Mesendoderm (in vitro differentiated cells): ENCODE data around the gene KRT5.
"Not testable (repeated sequence)": the region's sequence is repeated elsewhere in the genome, so short reads cannot be mapped to it uniquely, and the experiment has no call there.

Experiments
- DNase-seq: peaks from one replicate; pipeline ENCODE4 v3.0.0; 2013
- H2AK5ac ChIP-seq: 2 replicates; pipeline ENCODE4 v1.6.1; 2013; ENCODE audit warnings: low read length, inconsistent platforms
- H2BK120ac ChIP-seq: 2 replicates; pipeline ENCODE4 v1.6.1; 2013; ENCODE audit warnings: low read depth, mild to moderate bottlenecking, low read length, moderate library complexity, mixed read lengths
- H2BK15ac ChIP-seq: replicated peaks from 2 replicates; pipeline ENCODE4 v1.6.1; 2013; ENCODE audit warnings: low read depth, mild to moderate bottlenecking, moderate library complexity
- H2BK5ac ChIP-seq: 2 replicates; pipeline ENCODE4 v1.6.1; 2013; ENCODE audit warnings: low read length, inconsistent platforms
- H3K18ac ChIP-seq: 2 replicates; pipeline ENCODE4 v1.6.1; 2013; ENCODE audit warnings: mild to moderate bottlenecking, low read length, mixed read lengths
- H3K23ac ChIP-seq: one replicate; pipeline ENCODE4 v1.6.1; 2013; ENCODE audit warnings: low read length
- H3K27ac ChIP-seq: 2 replicates; pipeline ENCODE4 v1.5.1; 2013; ENCODE audit warnings: low read depth, mild to moderate bottlenecking, inconsistent platforms, low read length, moderate library complexity
- H3K27me3 ChIP-seq: 2 replicates; pipeline ENCODE4 v1.6.1; 2013; ENCODE audit warnings: low read length, control low read depth, mild to moderate bottlenecking, inconsistent platforms; ENCODE audit not compliant: insufficient read depth, poor library complexity
- H3K36me3 ChIP-seq: 2 replicates; pipeline ENCODE4 v1.6.1; 2013; ENCODE audit warnings: low read length, inconsistent platforms; ENCODE audit not compliant: control insufficient read depth, insufficient read depth
- H3K4ac ChIP-seq: one replicate; pipeline ENCODE4 v1.6.1; 2013; ENCODE audit warnings: low read depth, mild to moderate bottlenecking, low read length, moderate library complexity
- H3K4me1 ChIP-seq: 2 replicates; pipeline ENCODE4 v1.6.1; 2013; ENCODE audit warnings: low read depth, low read length, inconsistent platforms; ENCODE audit not compliant: control insufficient read depth
- H3K4me2 ChIP-seq: 2 replicates; pipeline ENCODE4 v1.6.1; 2013; ENCODE audit warnings: low read length
- H3K4me3 ChIP-seq: 2 replicates; pipeline ENCODE4 v1.5.1; 2013; ENCODE audit warnings: mild to moderate bottlenecking, low read length
- H3K56ac ChIP-seq: one replicate; pipeline ENCODE4 v1.6.1; 2013; ENCODE audit warnings: low read length
- H3K79me1 ChIP-seq: 2 replicates; pipeline ENCODE4 v1.6.1; 2013; ENCODE audit warnings: low read length, inconsistent platforms
- H3K79me2 ChIP-seq: 2 replicates; pipeline ENCODE4 v1.6.1; 2013; ENCODE audit warnings: mild to moderate bottlenecking, low read length; ENCODE audit not compliant: control insufficient read depth, insufficient read depth
- H3K9ac ChIP-seq: 2 replicates; pipeline ENCODE4 v1.6.1; 2013; ENCODE audit warnings: low read length, inconsistent platforms
- H4K5ac ChIP-seq: one replicate; pipeline ENCODE4 v1.6.1; 2013; ENCODE audit warnings: low read length
- H4K8ac ChIP-seq: one replicate; pipeline ENCODE4 v1.6.1; 2013; ENCODE audit warnings: low read depth, mild to moderate bottlenecking, control low read depth, low read length, moderate library complexity
- WGBS: extraction: QIAGEN DNeasy Blood & Tissue Kit; methylation state at CpG from one replicate; pipeline ENCODE4 v1.1.7; 2013; ENCODE audit warnings: low lambda C conversion rate, missing lambda C conversion rate; ENCODE audit not compliant: insufficient coverage; ENCODE audit errors: extremely low coverage; 5-methylcytosine and 5-hydroxymethylcytosine counted together

Gene KRT5

GRCh38 chr12:52508211-52508610, 12.0 kb downstream of the KRT5 start:
- Histone ChIP-seq H3K4me3 (no peak overlapping the region), H3K27ac (no peak overlapping the region), H4K5ac (no peak overlapping the region), H3K4me1 (no peaks in the 10 kb centered on the region), H4K8ac (no peak overlapping the region), H2BK15ac (no peak overlapping the region), H3K36me3 (no peaks in the 10 kb centered on the region), H2BK120ac (no peak overlapping the region), H2AK5ac (no peak overlapping the region), H3K23ac (no peak overlapping the region), H3K18ac (no peak overlapping the region), H3K27me3 (no peaks in the 10 kb centered on the region), H3K56ac (no peak overlapping the region), H3K4me2 (no peak overlapping the region), H3K4ac (no peak overlapping the region), H3K79me1 (no peaks in the 10 kb centered on the region), H3K79me2 (no peaks in the 10 kb centered on the region), H3K9ac (no peak overlapping the region), H2BK5ac (no peak overlapping the region)
- no peak for DNase-seq
- WGBS, result no CpG with 5 or more reads among the region's 5 CpGs

GRCh38 chr12:52506858-52507715, 13.1 kb downstream of the KRT5 start:
- Histone ChIP-seq H3K4me3 (no peak overlapping the region), H4K5ac (no peak overlapping the region), H3K4me2 (no peak overlapping the region), H2BK5ac (no peak overlapping the region), H3K4me1 (no peaks in the 10 kb centered on the region), H3K36me3 (no peaks in the 10 kb centered on the region), H3K56ac (no peak overlapping the region), H3K27ac (no peak overlapping the region), H3K9ac (no peak overlapping the region), H2AK5ac (no peak overlapping the region), H2BK15ac (no peak overlapping the region), H3K79me1 (no peaks in the 10 kb centered on the region), H4K8ac (no peak overlapping the region), H2BK120ac (no peak overlapping the region), H3K23ac (no peak overlapping the region), H3K27me3 (no peaks in the 10 kb centered on the region), H3K4ac (no peak overlapping the region), H3K18ac (peak overlapping the region; percentile 47), H3K79me2 (no peaks in the 10 kb centered on the region)
- WGBS, result no CpG with 5 or more reads among the region's 4 CpGs
- DNase-seq, result peak; percentile 95

GRCh38 chr12:52502877-52503276, 17.3 kb downstream of the KRT5 start:
- Histone ChIP-seq H3K23ac (no peak overlapping the region), H2BK15ac (no peak overlapping the region), H3K18ac (no peak overlapping the region), H3K4ac (no peak overlapping the region), H2BK5ac (no peak overlapping the region), H2BK120ac (no peak overlapping the region), H3K9ac (no peak overlapping the region), H3K4me3 (no peak overlapping the region), H3K27ac (no peak overlapping the region), H3K79me2 (no peaks in the 10 kb centered on the region), H2AK5ac (no peak overlapping the region), H3K36me3 (no peaks in the 10 kb centered on the region), H3K27me3 (no peaks in the 10 kb centered on the region), H4K5ac (no peak overlapping the region), H3K4me1 (no peaks in the 10 kb centered on the region), H4K8ac (no peak overlapping the region), H3K4me2 (no peak overlapping the region), H3K79me1 (no peaks in the 10 kb centered on the region), H3K56ac (no peak overlapping the region)
- whole genome bisulfite sequencing, result no CpG with 5 or more reads among the region's 1 CpG
- no peak for DNase-seq

GRCh38 chr12:52501490-52501889, 18.7 kb downstream of the KRT5 start:
- Histone ChIP-seq H3K4me2 (no peak overlapping the region), H3K56ac (no peak overlapping the region), H2BK15ac (no peak overlapping the region), H4K5ac (no peak overlapping the region), H3K9ac (no peak overlapping the region), H2BK120ac (no peak overlapping the region), H3K23ac (no peak overlapping the region), H2BK5ac (no peak overlapping the region), H3K4me1 (peaks cover 5% of the 10 kb centered on the region), H3K79me2 (no peaks in the 10 kb centered on the region), H4K8ac (no peak overlapping the region), H3K36me3 (no peaks in the 10 kb centered on the region), H3K4me3 (no peak overlapping the region), H3K27ac (no peak overlapping the region), H2AK5ac (no peak overlapping the region), H3K27me3 (no peaks in the 10 kb centered on the region), H3K18ac (no peak overlapping the region), H3K4ac (no peak overlapping the region), H3K79me1 (no peaks in the 10 kb centered on the region)
- DNase-seq, result no peak
- WGBS, result no CpG with 5 or more reads among the region's 7 CpGs

- not testable (repeated sequence) for H2BK5ac ChIP-seq, H3K27me3 ChIP-seq, H3K27ac ChIP-seq, H3K23ac ChIP-seq, H2BK120ac ChIP-seq, H3K18ac ChIP-seq, H3K56ac ChIP-seq, H3K79me2 ChIP-seq, H3K4me2 ChIP-seq, H3K9ac ChIP-seq, H2BK15ac ChIP-seq, DNase-seq, H3K4me3 ChIP-seq, H4K8ac ChIP-seq, H3K79me1 ChIP-seq, H3K4ac ChIP-seq, H3K36me3 ChIP-seq, H4K5ac ChIP-seq, H2AK5ac ChIP-seq
- H3K4me1 ChIP-seq, result peaks cover 14% of the 10 kb centered on the region
- no CpG with 5 or more reads among the region's 6 CpGs for WGBS
Observed at GRCh38 chr12:52500574-52500973, 19.6 kb downstream of the KRT5 start.
